MM.1S (cell line): ENCODE data around the gene MASP2.
"Not testable (repeated sequence)": the region's sequence is repeated elsewhere in the genome, so short reads cannot be mapped to it uniquely, and the experiment has no call there.

Experiments used
- CTCF ChIP-seq: fragments of 300-600 bp; sonication (generic); IDR thresholded peaks from 2 replicates; pipeline ENCODE4 v1.5.1; 2016; ENCODE audit warnings: antibody characterized with exemption, low read length, mixed read lengths
- EZH2 ChIP-seq: fragments of 300-600 bp; sonication (generic); optimal IDR thresholded peaks from 2 replicates; pipeline ENCODE3; 2017; ENCODE audit warnings: low read depth, mild to moderate bottlenecking, antibody characterized with exemption, low read length, mixed read lengths
- EZH2phosphoT487 ChIP-seq: fragments of 300-600 bp; sonication (generic); IDR thresholded peaks from 2 replicates; pipeline ENCODE4 v1.6.1; 2018; ENCODE audit warnings: antibody characterized with exemption, low read length

DNA sequence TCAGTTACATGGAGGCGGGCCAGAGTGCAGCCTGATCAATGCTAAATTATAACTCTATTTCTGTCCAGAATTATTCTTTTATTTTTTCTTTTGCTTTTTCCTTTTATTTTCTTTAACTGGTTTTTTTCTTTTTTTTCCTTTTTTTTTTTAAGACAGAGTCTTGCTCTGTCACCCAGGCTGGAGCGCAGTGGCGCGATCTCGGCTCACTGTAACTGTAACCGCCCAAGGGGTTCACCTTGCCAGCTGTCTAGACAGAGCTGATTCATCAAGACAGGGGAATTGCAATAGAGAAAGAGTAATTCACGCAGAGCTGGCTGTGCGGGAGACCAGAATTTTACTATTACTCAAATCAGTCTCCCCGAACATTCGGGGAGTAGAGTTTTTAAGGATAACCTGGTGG lies 4.1 kb upstream of the MASP2 start:
- not testable (repeated sequence) for TF ChIP-seq CTCF, EZH2phosphoT487, EZH2
